ENCODE results near the gene TIGD1. TPM values are rescaled to one million over a fixed set of nuclear protein-coding genes. Genes with fewer than 3 reads are reported as not detected.

Gene TIGD1
- polyA plus RNA-seq, 1 donor (not counting 4 experiments of a cell fraction or from before 2014, with no cell fraction given), result 2.3 TPM

DNA sequence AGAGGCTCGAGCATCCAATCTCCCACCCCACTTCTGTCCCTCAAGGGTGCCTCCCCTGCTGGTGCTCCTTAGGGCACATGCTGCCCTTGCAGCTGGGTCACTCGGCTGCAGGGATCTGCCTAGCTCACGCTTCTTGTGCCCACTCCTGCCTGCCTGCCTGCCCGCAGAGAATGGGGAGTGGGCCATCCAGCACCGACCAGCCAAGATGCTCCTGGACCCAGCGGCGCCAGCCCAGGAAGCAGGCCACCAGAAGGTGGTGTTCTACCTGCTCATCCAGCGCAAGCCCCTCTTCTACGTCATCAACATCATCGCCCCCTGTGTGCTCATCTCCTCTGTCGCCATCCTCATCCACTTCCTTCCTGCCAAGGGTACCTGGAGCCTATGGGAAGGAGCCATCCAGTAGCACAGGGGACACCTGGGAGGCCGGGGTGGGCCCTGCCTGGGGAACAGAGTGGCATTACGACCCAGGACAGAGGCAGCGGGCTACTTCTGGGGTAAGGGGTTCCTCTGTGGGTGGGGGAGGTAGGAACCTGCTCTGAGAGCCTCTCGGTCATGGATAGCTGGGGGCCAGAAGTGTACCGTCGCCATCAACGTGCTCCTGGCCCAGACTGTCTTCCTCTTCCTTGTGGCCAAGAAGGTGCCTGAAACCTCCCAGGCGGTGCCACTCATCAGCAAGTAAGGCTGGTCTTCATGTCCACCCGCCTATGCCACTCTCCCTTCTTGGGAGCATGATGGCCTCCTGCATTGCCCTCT is 7.5 kb downstream of the TIGD1 start:
- Histone ChIP-seq H3K36me3 (ENCODE audit: control insufficient read depth in 2 of 2, extremely low read depth in 1 of 2, insufficient read depth in 2 of 2, low read length in 2 of 2) (peaks cover 0 to 8% of the 10 kb centered on the region in 2 experiments), H3K9ac (ENCODE audit: control insufficient read depth, extremely low read depth, insufficient read depth, low read length) (no peak overlapping the region), H3K27me3 (ENCODE audit: control insufficient read depth, extremely low read depth, insufficient read depth, low read length) (no peaks in the 10 kb centered on the region), H3K4me3 (ENCODE audit: control insufficient read depth in 2 of 3, extremely low read depth in 1 of 3, insufficient read depth in 2 of 3, low read depth in 1 of 3, low read length in 3 of 3) (no peak overlapping the region), H2AFZ (ENCODE audit: control insufficient read depth, low read length) (no peak overlapping the region), H3K9me1 (ENCODE audit: control insufficient read depth, extremely low read depth, insufficient read depth, low read length) (no peaks in the 10 kb centered on the region), H3K79me2 (ENCODE audit: control insufficient read depth, insufficient read depth, low read length) (peaks cover 5% of the 10 kb centered on the region), H3K9me3 (ENCODE audit: control insufficient read depth, low read depth, low read length) (no peaks in the 10 kb centered on the region), H3K4me2 (ENCODE audit: control insufficient read depth, extremely low read depth, insufficient read depth, low read depth, low read length) (no peak overlapping the region), H4K20me1 (ENCODE audit: control insufficient read depth, extremely low read depth, insufficient read depth, low read length) (peaks cover 8% of the 10 kb centered on the region), H3K27ac (ENCODE audit: control insufficient read depth, insufficient read depth, low read length) (no peak overlapping the region), H3K4me1 (ENCODE audit: control insufficient read depth, extremely low read depth, insufficient read depth, low read length) (peaks cover 3% of the 10 kb centered on the region)
- DNase-seq (ENCODE audit: low read depth, low spot score) (no peak), FAIRE-seq (no peak)
- no peak for TF ChIP-seq EZH2 (IDR thresholded peaks at IDR 0.05; ENCODE audit: low read length)
- TF ChIP-seq, protein P1, sequence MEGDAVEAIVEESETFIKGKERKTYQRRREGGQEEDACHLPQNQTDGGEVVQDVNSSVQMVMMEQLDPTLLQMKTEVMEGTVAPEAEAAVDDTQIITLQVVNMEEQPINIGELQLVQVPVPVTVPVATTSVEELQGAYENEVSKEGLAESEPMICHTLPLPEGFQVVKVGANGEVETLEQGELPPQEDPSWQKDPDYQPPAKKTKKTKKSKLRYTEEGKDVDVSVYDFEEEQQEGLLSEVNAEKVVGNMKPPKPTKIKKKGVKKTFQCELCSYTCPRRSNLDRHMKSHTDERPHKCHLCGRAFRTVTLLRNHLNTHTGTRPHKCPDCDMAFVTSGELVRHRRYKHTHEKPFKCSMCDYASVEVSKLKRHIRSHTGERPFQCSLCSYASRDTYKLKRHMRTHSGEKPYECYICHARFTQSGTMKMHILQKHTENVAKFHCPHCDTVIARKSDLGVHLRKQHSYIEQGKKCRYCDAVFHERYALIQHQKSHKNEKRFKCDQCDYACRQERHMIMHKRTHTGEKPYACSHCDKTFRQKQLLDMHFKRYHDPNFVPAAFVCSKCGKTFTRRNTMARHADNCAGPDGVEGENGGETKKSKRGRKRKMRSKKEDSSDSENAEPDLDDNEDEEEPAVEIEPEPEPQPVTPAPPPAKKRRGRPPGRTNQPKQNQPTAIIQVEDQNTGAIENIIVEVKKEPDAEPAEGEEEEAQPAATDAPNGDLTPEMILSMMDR (optimal IDR thresholded peaks at IDR 0.05 in 1 of 3, IDR thresholded peaks at IDR 0.05 in 1 of 3, conservative IDR thresholded peaks at IDR 0.05 in 1 of 3; ENCODE audit: extremely low read depth in 1 of 3, insufficient read depth in 2 of 3, low read length in 3 of 3), result no peak
- dilution Hi-C loops (cut with MboI; ENCODE audit: extremely low pct_ligation_motif_present, low sequenced_read_pairs), result no loop called here

DNA sequence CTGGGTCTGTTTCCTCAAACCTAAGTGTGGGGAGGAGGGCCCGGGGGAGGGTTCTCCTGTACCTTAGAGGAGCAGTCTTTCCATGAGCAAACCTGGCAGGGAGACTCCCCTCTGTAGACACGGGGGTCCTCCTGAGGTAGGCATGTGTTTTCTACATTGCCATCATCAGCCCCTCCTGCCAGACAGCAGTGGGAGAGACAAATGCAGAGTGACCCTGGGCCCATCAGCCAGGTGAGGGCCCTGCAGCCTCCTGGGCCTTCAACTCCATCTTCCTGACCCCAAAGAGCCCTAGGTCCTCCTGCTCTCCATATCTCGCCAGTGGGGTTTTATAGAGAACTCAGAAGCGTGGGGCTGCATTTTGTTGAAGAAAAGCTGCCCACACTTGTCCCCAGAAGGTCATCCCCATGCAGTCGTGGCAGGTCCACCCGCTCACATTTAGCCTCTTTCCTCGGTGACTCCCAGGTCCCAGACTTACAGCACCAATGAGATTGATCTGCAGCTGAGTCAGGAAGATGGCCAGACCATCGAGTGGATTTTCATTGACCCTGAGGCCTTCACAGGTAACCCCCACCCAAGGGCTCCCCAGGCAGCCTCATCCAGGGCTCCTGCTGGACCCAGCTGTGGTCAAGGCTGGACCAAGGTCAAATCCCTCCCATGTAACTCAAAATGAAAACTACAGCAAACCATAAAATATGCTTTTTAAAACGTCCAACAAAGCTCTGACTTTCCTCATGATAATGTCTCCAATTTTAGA is 8.2 kb downstream of the TIGD1 start:
- H3K36me3 ChIP-seq (ENCODE audit: control insufficient read depth in 2 of 2, extremely low read depth in 1 of 2, insufficient read depth in 2 of 2, low read length in 2 of 2), result peaks cover 0 to 8% of the 10 kb centered on the region in 2 experiments
- H3K9me1 ChIP-seq (ENCODE audit: control insufficient read depth, extremely low read depth, insufficient read depth, low read length), result no peaks in the 10 kb centered on the region
- H3K4me3 ChIP-seq (ENCODE audit: control insufficient read depth in 2 of 3, extremely low read depth in 1 of 3, insufficient read depth in 2 of 3, low read depth in 1 of 3, low read length in 3 of 3), result no peak overlapping the region
- no peaks in the 10 kb centered on the region for H3K9me3 ChIP-seq (ENCODE audit: control insufficient read depth, low read depth, low read length)
- H3K79me2 ChIP-seq (ENCODE audit: control insufficient read depth, insufficient read depth, low read length), result peaks cover 2% of the 10 kb centered on the region
- H2AFZ ChIP-seq (ENCODE audit: control insufficient read depth, low read length), result no peak overlapping the region
- no peak overlapping the region for H3K27ac ChIP-seq (ENCODE audit: control insufficient read depth, insufficient read depth, low read length)
- FAIRE-seq, result no peak
- no peak overlapping the region for H3K4me2 ChIP-seq (ENCODE audit: control insufficient read depth, extremely low read depth, insufficient read depth, low read depth, low read length)
- TF ChIP-seq EZH2 (IDR thresholded peaks at IDR 0.05; ENCODE audit: low read length), result no peak
- TF ChIP-seq, protein P1 (optimal IDR thresholded peaks at IDR 0.05 in 1 of 3, IDR thresholded peaks at IDR 0.05 in 1 of 3, conservative IDR thresholded peaks at IDR 0.05 in 1 of 3; ENCODE audit: extremely low read depth in 1 of 3, insufficient read depth in 2 of 3, low read length in 3 of 3), result no peak
- H3K4me1 ChIP-seq (ENCODE audit: control insufficient read depth, extremely low read depth, insufficient read depth, low read length), result peaks cover 3% of the 10 kb centered on the region
- no peaks in the 10 kb centered on the region for H3K27me3 ChIP-seq (ENCODE audit: control insufficient read depth, extremely low read depth, insufficient read depth, low read length)
- dilution Hi-C loops (cut with MboI; ENCODE audit: extremely low pct_ligation_motif_present, low sequenced_read_pairs), result no loop called here
- H4K20me1 ChIP-seq (ENCODE audit: control insufficient read depth, extremely low read depth, insufficient read depth, low read length), result peaks cover 8% of the 10 kb centered on the region
- no peak overlapping the region for H3K9ac ChIP-seq (ENCODE audit: control insufficient read depth, extremely low read depth, insufficient read depth, low read length)
- no peak for DNase-seq (ENCODE audit: low read depth, low spot score)

All from keratinocyte (primary cell).